Central memory CD4-positive, alpha-beta T cell (primary cell): ENCODE measurements around the gene MANSC4.
"Not testable (repeated sequence)": the region's sequence is repeated elsewhere in the genome, so short reads cannot be mapped to it uniquely, and the experiment has no call there.

Experiments
- DNase-seq: peaks from one replicate; pipeline ENCODE4 v3.0.0; 2022

MANSC4 gene

DNA sequence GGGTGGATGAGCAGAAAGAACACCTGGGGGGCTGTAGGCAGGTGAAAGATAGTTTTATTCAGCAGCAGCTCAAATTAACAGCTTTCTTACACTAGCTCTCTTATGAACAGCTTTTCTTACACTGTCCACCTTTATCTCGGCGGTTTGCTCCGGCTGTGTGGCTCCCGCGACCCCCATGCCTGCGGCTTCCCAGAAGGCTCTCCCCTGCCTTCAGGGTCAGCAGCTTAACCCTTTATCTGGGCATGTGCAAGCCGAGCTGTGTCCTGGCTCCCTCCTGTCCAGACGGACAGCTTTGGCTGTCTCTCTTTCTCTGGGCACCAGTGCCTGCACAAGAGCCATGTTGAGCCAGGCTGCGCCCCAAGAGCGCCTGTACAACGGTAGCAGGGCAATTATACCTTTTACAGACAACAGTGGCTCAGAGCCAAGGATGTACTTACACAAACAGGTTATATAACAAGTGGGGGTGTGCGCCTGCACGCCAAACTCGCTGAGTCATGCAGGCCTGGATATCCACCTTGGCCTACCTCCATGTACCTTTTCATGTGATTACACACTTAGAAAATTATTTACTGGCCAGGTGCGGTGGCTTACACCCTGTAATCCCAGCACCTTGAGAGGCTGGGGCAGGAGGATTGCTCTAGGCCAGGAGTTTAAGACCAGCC lies 28.5 kb downstream of the MANSC4 start:
- no peak for DNase-seq

- no peak for DNase-seq
Measured at GRCh38 chr12:27747111-27747820, 32.8 kb downstream of the MANSC4 start.

DNA sequence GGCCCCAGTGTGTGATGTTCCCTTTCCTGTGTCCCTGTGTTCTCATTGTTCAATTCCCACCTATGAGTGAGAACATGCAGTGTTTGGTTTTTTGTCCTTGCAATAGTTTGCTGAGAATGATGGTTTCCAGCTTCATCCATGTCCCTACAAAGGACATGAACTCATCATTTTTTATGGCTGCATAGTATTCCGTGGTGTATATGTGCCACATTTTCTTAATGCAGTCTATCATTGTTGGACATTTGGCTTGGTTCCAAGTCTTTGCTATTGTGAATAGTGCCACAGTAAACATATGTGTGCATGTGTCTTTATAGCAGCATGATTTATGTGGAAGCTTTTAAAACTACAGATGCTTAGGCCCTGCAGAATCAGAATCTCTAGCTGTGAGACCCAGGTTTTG lies 34.3 kb downstream of the MANSC4 start:
- DNase-seq, result not testable (repeated sequence)

DNA sequence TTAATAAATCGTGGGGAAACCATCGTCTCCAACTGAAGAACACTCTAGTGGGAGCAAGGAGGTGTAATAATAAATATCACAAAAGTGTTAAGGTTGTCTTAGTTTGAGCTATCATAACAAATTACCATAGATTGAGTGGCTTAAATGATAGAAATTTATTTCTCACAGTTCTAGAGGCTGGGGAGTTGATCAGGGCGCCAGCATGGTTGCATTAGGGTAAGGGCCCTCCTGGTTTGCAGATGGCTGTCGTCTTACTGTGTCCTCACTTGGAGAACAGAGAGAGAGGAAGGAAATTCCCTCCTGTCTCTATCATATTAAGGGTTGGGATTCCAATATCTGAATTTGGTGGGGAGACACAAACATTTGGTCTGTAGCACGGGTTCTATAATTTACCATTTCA lies 36.4 kb downstream of the MANSC4 start:
- DNase-seq, result no peak

- DNase-seq, result not testable (repeated sequence)
Measured at GRCh38 chr12:27734321-27734720, 45.7 kb downstream of the MANSC4 start.

GRCh38 chr12:27733791-27734190 lies 46.2 kb downstream of the MANSC4 start:
- no peak for DNase-seq

- peak; percentile 23 for DNase-seq
Measured at GRCh38 chr12:27733052-27733656, 46.9 kb downstream of the MANSC4 start.

DNA sequence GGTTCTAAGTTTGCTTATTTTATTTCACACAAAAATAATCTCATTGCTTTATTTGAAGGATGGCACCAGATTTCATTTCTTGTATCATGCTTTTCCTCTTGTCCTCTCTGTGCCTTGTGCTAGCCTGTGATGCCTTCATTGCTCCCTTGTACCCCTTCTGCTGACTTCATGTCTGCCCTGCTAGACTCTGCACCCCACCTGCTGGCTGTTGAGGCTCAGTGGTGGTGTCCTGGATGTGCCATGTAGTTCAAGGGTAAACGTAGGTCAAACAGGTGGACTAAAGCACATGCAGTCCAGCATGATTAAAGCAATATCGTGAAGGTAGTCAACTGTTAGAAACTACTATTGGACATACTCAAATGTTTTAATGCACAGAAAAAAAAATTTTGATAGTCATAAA lies 47.8 kb downstream of the MANSC4 start:
- no peak for DNase-seq

DNA sequence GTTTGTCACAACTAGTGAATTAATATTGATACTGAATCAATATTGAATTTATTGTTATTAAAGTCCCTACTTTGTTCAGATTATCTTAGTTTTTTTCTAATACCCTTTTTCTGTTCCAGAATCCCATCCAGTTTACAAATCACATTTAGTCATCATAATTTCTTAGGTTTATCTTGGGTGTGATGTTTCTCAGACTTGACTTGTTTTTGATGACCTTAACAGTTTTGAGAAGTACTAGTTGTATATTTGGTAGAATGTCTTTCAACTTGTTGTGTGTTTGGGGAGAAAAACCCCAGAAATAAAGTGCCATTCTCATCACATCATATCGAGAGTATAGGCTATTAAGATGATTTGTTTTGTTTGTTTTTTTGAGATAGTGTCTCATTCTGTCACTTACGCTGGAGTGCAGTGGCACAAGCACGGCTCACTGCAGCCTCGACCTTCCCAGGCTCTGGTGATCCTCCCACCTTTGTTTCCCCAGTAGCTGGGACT lies 49.9 kb downstream of the MANSC4 start:
- no peak for DNase-seq

GRCh38 chr12:27723212-27723611 lies 56.8 kb downstream of the MANSC4 start:
- DNase-seq, result no peak
